Measurements from ENCODE around the gene WWOX.

Gene WWOX

GRCh38 chr16:78967948-78968347, 868.5 kb downstream of the WWOX start:
- Mint-ChIP-seq H3K27me3 (no peaks in the 10 kb centered on the region), H3K27ac (no peak overlapping the region), H3K4me1 (no peaks in the 10 kb centered on the region), H3K4me3 (no peak overlapping the region), H3K36me3 (peaks cover 3% of the 10 kb centered on the region), H3K9me3 (peaks cover 4% of the 10 kb centered on the region)

DNA sequence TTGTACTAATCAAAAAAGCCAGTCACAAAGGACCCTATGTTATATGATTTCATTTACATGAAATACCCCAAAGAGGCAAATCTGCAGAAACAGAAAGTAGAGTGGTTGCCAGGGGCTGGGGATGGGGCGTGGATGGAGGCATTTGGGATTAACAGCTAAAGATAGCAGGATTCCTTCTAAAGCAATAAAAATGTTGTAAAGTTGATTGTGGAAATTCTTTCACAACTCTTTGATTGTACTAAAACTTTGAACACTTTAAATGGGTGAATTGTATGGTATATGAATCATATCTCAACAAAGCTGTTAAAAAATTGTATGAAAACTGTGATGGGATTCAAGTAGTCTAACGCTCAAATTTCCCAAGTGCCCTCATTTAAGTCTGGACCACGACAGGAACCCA, 870.3 kb downstream of the WWOX start:
- Mint-ChIP-seq H3K36me3 (no peaks in the 10 kb centered on the region), H3K4me1 (no peaks in the 10 kb centered on the region), H3K27me3 (no peaks in the 10 kb centered on the region), H3K27ac (no peak overlapping the region), H3K4me3 (no peak overlapping the region), H3K9me3 (no peaks in the 10 kb centered on the region)

DNA sequence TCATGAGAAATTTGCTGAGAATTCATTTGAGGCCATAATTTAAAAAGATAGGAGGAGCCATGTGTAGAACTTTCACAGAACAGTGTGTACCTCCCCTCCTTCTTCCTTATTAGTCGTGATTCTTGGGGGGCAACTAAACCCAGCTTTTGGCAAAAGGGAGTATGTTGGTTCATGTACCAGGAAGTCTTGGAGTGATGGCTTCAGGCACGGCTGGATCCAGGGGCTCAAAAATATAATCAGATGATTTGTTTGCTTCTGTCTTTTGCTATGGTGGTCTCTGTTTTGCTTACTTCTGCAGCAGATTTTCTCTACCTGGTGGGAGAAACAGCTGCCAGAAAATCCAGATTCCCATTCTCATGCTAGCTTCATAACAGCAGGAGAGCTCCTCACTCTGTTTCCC, 871.2 kb downstream of the WWOX start:
- H3K4me1 Mint-ChIP-seq: no peaks in the 10 kb centered on the region
- no peaks in the 10 kb centered on the region for H3K27me3 Mint-ChIP-seq
- no peaks in the 10 kb centered on the region for H3K36me3 Mint-ChIP-seq
- no peak overlapping the region for H3K27ac Mint-ChIP-seq
- H3K4me3 Mint-ChIP-seq: no peak overlapping the region
- no peaks in the 10 kb centered on the region for H3K9me3 Mint-ChIP-seq

GRCh38 chr16:78972006-78972405, 872.6 kb downstream of the WWOX start:
- Mint-ChIP-seq H3K4me1 (no peaks in the 10 kb centered on the region), H3K27ac (no peak overlapping the region), H3K36me3 (no peaks in the 10 kb centered on the region), H3K4me3 (no peak overlapping the region), H3K27me3 (no peaks in the 10 kb centered on the region), H3K9me3 (no peaks in the 10 kb centered on the region)

GRCh38 chr16:78972986-78973385, 873.5 kb downstream of the WWOX start:
- Mint-ChIP-seq H3K27ac (no peak overlapping the region), H3K27me3 (no peaks in the 10 kb centered on the region), H3K9me3 (no peaks in the 10 kb centered on the region), H3K4me1 (no peaks in the 10 kb centered on the region), H3K36me3 (no peaks in the 10 kb centered on the region), H3K4me3 (no peak overlapping the region)

- no peaks in the 10 kb centered on the region for H3K36me3 Mint-ChIP-seq
- H3K27ac Mint-ChIP-seq: no peak overlapping the region
- H3K4me3 Mint-ChIP-seq: no peak overlapping the region
- H3K4me1 Mint-ChIP-seq: no peaks in the 10 kb centered on the region
- no peaks in the 10 kb centered on the region for H3K9me3 Mint-ChIP-seq
- H3K27me3 Mint-ChIP-seq: no peaks in the 10 kb centered on the region
Observed at GRCh38 chr16:78976212-78976611, 876.8 kb downstream of the WWOX start.

GRCh38 chr16:78980825-78981224, 881.4 kb downstream of the WWOX start:
- H3K4me3 Mint-ChIP-seq: no peak overlapping the region
- no peak overlapping the region for H3K27ac Mint-ChIP-seq
- H3K4me1 Mint-ChIP-seq: no peaks in the 10 kb centered on the region
- peaks cover 3% of the 10 kb centered on the region for H3K36me3 Mint-ChIP-seq
- H3K9me3 Mint-ChIP-seq: no peaks in the 10 kb centered on the region
- no peaks in the 10 kb centered on the region for H3K27me3 Mint-ChIP-seq

DNA sequence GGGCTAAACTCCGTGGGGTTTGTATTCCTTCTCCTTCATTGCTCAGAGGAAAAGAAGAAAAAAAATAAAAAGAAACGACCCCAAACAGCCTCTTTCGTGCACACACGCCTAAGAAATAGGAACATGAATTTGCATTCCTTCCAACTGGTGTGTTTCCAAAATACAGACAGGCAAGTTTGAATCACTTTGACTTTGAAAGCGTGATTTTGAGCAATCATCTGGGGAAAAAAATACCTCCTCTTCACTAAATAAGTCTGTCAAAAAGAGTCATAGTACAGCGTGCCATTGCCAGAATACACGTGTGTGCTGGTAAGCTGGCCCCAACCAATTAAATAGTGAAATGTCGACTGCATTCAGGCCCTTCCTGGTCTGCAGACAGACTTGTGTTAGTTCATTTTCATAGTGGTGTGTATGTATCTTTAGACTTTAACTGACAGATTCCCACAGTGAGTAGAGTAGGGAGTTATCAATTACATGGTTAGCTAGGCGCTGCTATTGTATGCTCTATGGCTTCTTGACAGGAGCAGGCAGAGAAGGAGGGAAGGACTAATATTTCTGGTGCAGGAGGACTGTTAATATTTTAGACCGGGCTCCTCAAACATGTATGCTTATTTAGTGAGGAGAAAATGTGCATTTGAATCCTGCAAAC, 882.8 kb downstream of the WWOX start:
- Mint-ChIP-seq H3K4me1 (no peaks in the 10 kb centered on the region), H3K27ac (no peak overlapping the region), H3K9me3 (no peaks in the 10 kb centered on the region), H3K4me3 (no peak overlapping the region), H3K27me3 (no peaks in the 10 kb centered on the region), H3K36me3 (peaks cover 5% of the 10 kb centered on the region)

DNA sequence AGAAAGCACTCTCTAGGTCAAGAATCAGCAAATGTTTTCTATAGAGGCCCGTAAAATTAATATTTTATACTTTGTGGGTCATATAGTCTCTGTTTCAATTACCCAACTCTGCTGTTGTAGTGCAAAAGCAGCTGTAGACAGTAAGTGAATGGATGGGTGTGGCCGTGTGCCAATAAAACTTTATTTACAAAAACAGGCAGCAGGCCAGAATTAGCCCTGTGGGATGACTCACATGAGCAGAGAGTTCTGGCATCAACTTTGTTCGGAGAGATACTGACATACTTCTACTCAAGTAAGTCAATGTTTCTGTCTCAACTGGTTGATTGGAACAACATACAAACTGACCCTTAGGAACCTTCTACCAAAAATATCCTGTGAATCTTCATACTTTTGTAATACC, 884.9 kb downstream of the WWOX start:
- Mint-ChIP-seq H3K4me3 (no peak overlapping the region), H3K27ac (no peak overlapping the region), H3K36me3 (peaks cover 6% of the 10 kb centered on the region), H3K4me1 (no peaks in the 10 kb centered on the region), H3K27me3 (no peaks in the 10 kb centered on the region), H3K9me3 (no peaks in the 10 kb centered on the region)

GRCh38 chr16:78984887-78985464, 885.5 kb downstream of the WWOX start:
- Mint-ChIP-seq H3K4me1 (no peaks in the 10 kb centered on the region), H3K36me3 (peaks cover 6% of the 10 kb centered on the region)

DNA sequence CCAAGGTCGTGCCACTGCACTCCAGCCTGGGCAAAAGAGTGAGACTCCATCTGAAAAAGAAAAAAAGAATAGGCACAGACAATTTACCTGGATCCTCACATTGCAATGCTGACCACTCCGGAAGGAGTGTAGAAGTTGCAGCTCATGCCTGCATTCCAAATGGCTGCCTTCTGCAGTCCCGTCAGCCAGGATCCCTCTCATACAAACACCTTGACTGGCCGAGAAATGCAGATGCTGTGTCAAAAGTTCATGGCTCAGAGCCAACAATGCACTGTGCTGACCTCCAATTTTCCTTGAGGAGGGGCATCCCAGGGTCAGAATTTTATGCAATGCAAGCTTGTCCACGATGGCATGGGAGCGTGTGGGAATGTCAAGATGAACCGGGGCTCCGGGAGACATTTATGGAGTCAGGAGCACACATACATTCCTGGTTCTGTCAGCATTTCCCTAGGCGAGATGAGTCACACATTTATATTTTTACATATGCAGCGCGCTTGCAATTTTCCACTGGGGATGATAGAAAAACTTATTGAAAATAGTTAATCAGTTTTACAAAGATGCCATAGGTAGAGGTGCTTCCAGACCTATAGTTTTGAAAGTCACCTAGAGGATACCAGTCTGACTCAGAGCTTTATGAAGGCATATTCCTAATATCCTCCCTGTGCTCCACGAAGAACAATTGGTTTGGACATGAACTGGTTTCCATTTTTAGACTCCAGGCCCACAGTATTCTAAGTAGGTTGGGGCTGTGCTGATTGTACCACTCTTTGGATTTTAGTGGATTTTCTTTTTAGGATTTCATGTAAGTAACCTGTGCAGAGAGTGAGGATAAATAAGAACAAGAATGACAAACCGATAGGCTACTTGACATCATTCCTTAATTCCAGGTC, 886.5 kb downstream of the WWOX start:
- Mint-ChIP-seq H3K9me3 (no peaks in the 10 kb centered on the region), H3K27me3 (no peaks in the 10 kb centered on the region), H3K36me3 (peaks cover 6% of the 10 kb centered on the region), H3K4me1 (no peaks in the 10 kb centered on the region), H3K27ac (no peak overlapping the region), H3K4me3 (no peak overlapping the region)

More at GRCh38 chr16:78984887-78985464, 885.5 kb downstream of the WWOX start:
- no peaks in the 10 kb centered on the region for H3K27me3 Mint-ChIP-seq
- H3K27ac Mint-ChIP-seq: no peak overlapping the region
- no peaks in the 10 kb centered on the region for H3K9me3 Mint-ChIP-seq
- no peak overlapping the region for H3K4me3 Mint-ChIP-seq

DNA sequence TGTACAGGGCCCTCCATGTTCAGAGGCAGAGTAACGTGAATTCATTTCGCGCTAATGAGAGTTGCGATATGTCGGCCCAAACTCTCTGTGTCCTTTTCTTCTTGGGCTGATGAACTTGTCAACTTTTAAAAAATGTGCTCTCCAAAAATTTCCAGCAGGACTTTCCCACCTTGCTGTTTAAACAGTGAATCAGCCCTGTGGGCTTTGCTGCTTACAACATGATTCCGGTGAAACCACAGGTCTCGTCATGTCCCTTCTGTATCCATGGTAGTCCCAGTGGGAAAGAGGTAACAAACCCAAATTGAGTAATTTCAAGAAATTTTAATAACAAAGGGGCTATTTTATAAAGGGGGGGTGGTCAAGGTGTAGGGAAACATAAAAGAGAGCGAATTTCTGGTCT, 888.2 kb downstream of the WWOX start:
- Mint-ChIP-seq H3K27ac (no peak overlapping the region), H3K36me3 (peaks cover 6% of the 10 kb centered on the region), H3K4me3 (no peak overlapping the region), H3K27me3 (no peaks in the 10 kb centered on the region), H3K4me1 (no peaks in the 10 kb centered on the region), H3K9me3 (no peaks in the 10 kb centered on the region)

- Mint-ChIP-seq H3K4me3 (no peak overlapping the region), H3K27me3 (no peaks in the 10 kb centered on the region), H3K36me3 (peaks cover 2% of the 10 kb centered on the region), H3K9me3 (no peaks in the 10 kb centered on the region), H3K4me1 (no peaks in the 10 kb centered on the region), H3K27ac (no peak overlapping the region)
Observed at GRCh38 chr16:78988361-78988969, 889.0 kb downstream of the WWOX start.

DNA sequence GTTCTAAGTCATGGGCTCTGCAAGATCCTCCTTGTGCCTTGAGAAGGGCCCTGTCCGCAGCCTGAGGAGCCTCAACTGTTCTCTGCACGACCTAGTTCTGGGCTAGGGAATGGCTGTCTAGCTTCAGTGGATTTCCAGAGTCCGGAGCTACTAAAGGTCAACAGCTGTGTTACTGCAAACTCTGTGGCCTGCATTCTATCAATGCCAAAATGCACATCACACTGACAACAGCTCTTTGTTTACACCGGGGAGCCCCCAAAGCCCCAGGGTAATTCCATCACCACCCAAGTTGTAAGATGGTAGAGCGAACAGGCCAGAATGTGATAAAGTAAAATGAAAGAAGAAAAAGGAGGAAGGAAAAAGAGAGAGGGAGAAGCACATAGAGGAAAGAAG, 890.9 kb downstream of the WWOX start:
- Mint-ChIP-seq H3K4me3 (no peak overlapping the region), H3K4me1 (peaks cover 2% of the 10 kb centered on the region), H3K9me3 (no peaks in the 10 kb centered on the region), H3K27ac (no peak overlapping the region), H3K36me3 (peaks cover 2% of the 10 kb centered on the region), H3K27me3 (no peaks in the 10 kb centered on the region)

DNA sequence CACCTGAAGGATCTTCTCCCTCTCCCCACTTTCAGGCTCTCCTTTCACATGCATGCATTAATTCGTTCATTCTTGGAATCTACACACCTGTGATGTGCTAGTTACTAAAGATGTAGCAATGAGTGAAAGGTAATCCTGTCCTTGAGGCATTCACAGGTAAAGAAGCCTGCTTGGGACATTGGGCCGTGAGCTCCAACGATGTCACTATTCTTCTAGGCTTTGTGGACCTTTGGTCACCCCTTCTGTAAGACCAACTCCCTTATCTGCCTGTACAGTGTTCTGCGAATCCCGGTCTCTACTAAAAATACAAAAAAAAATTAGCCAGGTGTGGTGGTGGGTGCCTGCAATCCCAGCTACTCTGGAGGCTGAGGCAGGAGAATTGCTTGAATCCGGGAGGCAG, 892.5 kb downstream of the WWOX start:
- peaks cover 5% of the 10 kb centered on the region for H3K4me1 Mint-ChIP-seq
- H3K27ac Mint-ChIP-seq: no peak overlapping the region
- H3K4me3 Mint-ChIP-seq: no peak overlapping the region
- no peaks in the 10 kb centered on the region for H3K9me3 Mint-ChIP-seq
- H3K27me3 Mint-ChIP-seq: no peaks in the 10 kb centered on the region
- peaks cover 4% of the 10 kb centered on the region for H3K36me3 Mint-ChIP-seq

GRCh38 chr16:78993346-78993745, 893.9 kb downstream of the WWOX start:
- Mint-ChIP-seq H3K9me3 (no peaks in the 10 kb centered on the region), H3K27me3 (no peaks in the 10 kb centered on the region), H3K27ac (no peak overlapping the region), H3K36me3 (peaks cover 2% of the 10 kb centered on the region), H3K4me3 (no peak overlapping the region), H3K4me1 (peaks cover 5% of the 10 kb centered on the region)

All from activated naive CD4-positive, alpha-beta T cell treated with anti-CD3 and anti-CD28 coated beads, Interleukin-2, amount 50 U/mL, for 24 hours (primary cell).